M059J (cell line): ENCODE measurements around the gene UBQLNL. TPM values are rescaled to one million over a fixed set of nuclear protein-coding genes. Genes with fewer than 3 reads are reported as not detected.
A peak's percentile ranks its signal among the peaks of the same experiment; 100 is the strongest.

Experiments used
- DNase-seq: peaks from one replicate; pipeline ENCODE4 v3.0.0-alpha.2; 2012; ENCODE audit warnings: low read depth
- total RNA-seq: library from RNA; depleted of rRNA; stranded (reverse); fragments of >200 nt; shearing (Covaris generic); gene quantifications from 2 replicates; pipeline ENCODE4 v1.2.3, GENCODE V29; 2014; rRNA removed

Gene UBQLNL, protein sequence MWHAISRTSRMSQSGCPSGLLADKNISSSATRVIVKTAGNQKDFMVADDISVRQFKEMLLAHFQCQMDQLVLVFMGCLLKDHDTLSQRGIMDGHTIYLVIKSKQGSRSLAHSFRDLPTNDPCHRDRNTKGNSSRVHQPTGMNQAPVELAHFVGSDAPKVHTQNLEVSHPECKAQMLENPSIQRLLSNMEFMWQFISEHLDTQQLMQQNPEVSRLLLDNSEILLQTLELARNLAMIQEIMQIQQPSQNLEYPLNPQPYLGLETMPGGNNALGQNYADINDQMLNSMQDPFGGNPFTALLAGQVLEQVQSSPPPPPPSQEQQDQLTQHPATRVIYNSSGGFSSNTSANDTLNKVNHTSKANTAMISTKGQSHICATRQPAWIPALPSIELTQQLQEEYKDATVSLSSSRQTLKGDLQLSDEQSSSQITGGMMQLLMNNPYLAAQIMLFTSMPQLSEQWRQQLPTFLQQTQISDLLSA
- 0.34 TPM in 1 of 2 replicates, not detected in the other for total RNA-seq

DNA sequence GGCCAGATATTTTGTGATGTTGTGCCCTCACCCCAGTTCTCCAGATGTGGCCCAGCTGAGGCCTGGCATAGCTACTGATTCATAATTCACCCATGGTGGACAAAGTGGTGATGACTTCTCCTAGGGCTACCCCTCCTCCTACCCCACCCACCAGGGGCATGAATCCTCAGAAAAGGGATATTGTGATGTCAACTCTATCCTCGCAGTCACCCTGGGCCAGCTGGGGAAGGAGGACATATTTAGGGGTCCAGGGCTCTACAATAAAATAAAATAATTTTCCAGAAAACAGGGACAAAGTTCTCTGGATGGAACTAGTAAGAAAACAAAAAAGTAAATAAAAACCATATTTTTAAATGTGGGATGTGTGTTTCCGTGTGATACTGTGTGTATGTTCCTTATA lies at the start of gene UBQLNL:
TSS of gene UBQLNL (minus strand) at position 101 of the 400 bp plus-strand sequence. CDS start 258 bp downstream, outside the sequence.
- no peak for DNase-seq

DNA sequence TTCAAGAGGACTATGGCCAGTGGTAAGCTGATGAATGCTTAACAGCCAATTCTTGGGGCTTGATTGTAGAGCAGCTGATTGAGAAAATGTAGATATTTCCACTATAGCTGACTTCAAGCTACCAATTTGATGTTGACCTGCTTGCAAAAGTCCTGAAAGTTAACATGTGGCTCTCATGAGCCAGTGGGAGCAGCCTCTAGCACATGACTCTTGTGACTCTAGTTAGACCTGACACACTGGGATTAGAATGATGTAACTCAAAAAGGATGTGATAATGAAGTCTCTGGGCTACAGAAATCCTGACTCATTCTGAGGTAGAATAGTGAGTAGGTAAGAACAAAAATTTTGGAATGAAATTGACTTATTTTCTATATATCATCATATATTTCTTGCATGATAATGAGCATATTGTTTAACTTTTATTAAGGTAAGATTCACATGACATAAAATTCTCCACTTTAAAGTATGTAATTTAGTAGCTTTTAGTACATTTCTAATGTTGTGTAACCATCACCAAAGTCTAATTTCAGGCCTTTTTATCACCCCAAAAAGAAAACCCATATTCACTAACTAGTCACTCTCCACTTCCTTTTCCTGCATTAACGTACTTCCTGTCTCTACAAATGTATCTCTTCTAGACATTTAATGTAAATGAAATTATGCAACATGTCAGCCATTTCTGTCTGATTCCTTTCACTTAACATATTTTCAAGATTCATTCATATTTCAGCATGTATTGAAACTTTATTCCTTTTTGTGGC lies 47.9 kb upstream of the UBQLNL start:
- peak; percentile 35 for DNase-seq

DNA sequence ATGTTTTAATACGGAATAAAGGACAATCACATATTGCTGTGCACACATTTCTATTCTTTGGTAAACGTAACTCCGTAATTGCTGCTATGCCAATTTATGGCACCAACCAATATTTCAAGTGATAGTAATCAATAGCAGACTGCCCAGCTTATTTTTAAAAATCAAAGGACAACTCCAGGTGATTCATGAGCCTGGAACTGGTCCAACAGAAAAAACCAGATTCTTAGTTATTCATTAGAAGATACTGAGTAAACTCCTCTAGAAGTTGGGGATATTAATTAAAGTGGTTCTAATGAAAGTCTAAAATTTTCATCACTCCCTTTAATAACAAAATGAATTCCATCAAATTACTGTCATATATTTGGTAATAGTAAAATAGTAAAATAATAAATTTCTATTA lies 41.3 kb upstream of the UBQLNL start:
- DNase-seq = no peak

DNA sequence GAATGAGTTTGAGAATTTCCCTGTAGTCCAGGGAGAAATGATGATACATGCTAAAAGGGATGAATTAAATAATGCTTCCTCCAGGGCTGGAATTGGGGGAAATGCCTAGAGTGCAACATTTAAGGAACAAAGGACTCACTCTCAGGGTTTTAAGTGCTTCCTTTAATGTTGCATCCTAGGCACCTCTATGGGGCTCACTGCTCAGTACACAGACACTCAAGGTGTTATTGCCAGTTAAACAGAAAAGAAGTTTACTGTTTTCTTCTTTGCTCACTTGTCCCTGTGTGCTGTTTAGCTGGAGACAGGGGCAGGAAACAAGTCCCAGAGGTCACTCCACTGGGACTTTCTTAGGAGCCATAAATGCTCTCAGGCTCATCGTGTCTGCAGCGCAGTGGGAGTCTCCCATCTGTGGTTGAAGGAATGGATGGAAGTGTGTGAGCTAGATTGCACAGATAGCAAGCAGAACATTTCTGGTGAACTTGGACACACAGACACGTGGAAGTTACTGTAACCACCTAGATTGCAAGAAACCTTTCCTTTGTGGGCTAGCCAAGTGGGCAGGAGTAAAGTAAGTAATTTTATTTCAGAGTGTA lies 40.2 kb upstream of the UBQLNL start:
- DNase-seq = no peak

DNA sequence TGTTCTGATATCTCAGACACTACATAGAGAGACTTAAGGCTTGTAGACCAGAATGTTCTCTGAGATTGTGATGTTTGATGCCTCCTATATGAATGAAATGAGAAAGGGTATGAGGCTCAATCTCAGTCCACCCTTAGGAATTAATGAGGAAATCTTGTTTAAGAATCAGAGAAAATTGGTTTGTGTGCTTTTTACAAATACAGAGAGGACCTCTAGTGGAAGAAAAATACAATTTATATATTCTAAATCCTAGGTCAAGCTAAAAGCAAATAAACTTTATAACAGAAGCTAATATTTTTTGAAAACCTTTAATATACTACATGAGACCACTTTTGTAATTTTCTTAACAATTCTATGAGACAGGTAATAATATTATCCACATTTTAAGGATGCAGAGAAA lies 36.8 kb upstream of the UBQLNL start:
- DNase-seq = no peak

DNA sequence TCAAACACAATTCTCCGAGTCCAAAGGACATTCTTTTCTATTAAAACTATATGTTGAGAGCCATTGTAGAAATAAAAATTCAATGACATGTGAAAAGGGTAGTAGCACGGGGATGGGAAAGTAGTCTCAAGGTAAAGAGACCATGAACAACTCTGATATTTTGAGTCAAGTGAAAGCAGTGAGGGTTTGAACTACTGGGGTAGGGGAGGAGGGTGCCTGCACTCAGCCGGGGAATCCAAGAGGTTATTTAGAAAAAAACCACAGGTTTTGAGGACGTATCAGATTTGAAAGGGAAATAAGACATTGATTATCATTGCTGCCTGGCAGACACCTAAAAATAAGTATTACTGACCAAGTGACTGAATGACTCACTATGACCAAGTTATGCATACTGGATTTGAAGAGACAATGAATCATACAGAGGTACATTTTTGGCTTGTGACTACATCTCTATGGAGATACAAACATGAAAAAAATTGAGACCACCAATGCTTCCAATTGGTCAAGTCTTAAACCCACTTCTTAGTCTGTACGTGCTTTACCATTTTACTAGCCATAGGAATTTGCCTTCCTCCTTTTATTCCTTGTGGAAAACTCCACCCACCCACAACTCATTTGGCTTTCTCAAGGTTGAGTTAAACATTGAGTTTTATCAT lies 34.1 kb upstream of the UBQLNL start:
- DNase-seq = peak; percentile 83

DNA sequence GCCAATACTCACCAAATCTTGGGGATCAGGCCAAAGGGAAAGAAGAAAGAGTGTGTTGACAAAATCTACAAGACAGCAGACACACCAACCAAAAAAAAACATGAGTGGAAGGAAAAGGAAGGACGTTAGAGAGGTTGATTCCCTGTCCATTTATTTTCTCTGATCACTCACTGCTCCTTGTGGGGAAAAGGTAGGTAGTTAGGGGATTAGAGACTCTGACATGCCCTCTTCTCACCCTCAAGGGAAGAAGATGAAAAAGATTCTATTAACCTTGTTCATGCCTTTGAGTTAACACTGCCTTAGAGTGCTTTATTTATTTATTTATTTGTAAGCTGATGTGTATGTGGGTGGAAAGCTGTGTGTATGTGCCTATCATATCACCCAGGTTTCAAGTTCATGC lies 31.9 kb upstream of the UBQLNL start, which contains the start of gene OR52H1:
TSS of gene OR52H1 (minus strand) at position 101 of the 400 bp plus-strand sequence. CDS start 3,035 bp downstream, outside the sequence.
- no peak for DNase-seq

DNA sequence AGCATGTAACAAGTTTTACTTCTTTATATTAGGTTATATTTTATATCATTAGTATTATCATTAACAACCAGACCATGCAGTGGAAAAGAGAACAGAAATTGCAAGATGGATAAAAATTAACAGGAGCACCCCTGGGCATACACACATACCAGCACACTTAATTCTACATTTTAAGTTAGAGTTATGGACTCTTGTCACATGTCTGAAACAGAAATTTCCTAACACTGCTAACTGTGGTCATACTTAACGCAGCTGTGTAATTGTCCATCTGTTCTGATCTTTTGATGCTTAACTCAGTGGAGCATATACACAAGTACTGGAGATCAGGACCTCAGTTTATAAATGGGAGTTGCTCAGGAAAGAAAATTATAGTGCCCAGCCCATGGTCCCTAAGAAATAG lies 31.5 kb upstream of the UBQLNL start:
- no peak for DNase-seq

DNA sequence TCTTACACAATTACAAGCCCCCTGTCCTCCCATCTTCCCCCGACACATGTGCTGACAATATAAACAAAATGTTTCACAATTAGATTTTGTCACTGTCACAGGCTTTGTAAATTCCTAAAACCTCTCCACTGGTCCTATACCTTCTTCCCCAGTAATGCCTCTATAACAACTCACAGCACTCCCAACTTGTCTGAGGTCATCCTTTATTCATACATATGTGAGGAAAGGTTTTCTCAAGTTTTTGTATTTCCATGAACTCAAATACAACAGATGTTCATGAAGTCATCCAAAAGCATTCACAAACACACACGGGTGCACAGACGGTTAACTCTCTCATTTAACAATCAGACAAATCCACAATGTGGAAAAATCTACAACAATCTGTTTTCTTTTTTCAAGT lies 30.0 kb upstream of the UBQLNL start:
- no peak for DNase-seq

DNA sequence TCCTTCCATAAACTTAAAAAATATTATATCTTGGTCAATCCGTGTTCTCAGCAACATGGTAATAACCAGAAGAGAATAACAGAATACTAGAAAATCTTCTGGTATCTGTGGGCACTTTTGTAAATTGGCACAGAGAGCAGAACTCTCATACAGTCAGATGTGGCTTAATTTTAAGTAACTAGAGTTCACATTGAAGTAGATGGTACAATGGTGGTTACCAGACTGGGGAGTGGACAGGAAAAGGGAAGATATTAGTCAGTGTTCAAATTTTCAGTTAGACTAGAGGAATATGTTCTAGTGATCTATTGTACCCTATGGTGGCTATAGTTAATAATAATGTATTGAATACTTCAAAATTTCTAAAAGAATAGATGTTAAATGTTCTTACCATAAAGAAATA lies 24.9 kb upstream of the UBQLNL start:
- no peak for DNase-seq

DNA sequence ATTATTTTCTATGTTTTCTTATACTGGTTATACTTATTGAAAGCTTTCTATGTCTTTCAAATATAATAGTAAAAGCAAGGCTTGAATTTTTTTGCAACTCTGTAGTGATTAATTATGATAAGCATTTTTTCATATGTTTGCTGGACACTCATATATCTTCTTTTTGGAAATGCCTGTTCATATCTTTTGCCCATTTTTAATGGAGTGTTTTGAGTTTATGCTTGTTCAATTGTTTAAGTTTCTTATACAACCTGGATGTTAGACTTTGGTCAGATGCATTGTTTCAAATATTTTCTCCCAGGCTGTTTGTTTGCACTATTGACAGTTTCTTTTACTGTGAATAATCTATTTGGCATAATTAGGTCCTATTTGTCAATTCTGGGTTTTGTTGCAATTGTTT lies 20.0 kb upstream of the UBQLNL start:
- no peak for DNase-seq

DNA sequence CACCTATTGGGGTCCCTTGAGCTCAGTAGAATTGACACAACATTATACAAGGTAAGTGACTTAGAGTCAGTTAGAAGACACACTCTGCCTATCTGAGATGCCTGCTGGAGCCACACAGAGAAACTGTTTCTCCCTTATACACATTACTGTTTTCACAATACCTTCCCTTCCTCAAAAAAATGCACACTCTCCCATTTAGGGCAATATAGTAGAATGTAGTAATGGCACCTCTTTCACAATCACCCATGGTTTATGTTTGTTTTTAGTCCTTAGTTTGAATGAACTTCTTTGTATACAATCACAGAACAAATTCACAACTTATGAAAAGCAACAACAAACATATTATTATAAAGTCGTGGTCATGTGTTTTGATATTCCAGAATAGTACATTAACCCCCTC lies 17.5 kb upstream of the UBQLNL start:
- DNase-seq = no peak

DNA sequence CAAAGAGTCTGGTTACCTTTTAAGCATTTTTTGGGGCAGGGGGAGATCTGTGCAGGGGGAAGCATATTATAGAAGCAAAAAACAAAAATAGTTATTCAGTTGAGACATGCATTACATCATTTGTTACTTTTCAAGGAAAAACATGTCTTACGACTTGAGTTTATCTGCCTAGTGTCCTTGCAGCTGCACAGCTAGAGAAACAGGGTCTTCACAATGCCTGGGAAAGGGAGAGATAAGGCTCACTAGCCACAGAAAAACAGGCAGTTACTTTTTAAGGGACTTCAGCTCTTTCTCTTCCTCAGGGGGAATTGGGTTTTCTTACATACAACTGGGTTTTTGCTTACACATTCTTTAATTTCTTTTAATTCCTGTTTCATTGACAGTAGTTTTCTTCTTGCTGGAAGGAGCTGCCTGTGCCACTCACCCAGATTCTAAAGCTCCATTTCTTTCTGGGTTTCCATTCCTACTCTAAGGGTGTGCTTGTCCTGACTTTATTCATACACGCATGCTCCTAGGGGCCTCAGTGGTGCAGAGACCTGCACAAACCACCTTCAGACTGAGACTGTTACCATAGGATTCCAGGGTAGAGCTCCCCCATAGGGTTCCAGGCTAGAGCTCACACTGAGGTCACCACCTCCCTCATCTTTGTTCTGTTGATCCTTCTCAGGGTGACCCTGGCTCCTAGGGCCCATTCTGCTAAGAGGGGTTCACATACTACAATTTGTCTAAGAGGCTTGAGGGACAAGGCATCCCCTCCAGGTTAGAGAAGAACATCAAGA lies 14.7 kb upstream of the UBQLNL start:
- DNase-seq = no peak

DNA sequence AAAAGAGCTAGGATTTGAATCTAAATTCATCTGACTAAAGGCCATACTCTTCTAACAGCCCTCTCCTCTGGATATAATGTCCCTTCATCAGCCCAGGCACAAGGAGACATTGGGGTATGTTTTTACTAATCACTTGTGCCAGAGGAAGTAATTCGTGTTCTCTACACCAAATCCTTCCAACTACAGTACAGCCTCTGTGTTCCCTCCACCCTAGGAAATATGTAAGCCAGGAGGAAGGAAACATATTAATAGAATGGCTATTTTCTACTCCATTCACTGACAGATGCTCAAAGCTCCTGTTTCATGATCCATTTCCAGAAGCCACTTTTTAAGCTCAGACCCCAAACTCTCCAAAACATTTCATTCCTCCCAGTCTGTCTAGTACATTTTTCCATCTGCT lies 12.0 kb upstream of the UBQLNL start:
- no peak for DNase-seq

DNA sequence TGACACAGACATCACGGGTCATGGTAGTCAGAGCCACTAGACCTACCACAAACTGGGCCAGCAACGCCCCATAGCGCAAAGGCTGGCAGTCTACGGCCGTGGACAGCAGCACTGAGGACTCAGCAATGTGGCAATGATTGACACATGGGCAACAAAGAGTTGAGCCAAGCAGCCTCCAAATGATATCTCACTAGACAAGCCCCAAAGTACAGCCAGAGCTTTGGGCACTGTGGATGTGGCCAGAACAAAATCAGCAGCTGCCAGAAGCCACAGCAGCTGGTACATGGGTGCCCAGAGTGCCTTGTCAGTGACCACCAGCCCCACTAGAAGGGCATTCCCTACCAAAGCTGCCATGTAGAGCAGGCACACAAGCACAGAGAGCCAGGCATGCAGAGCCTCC lies 11.2 kb upstream of the UBQLNL start:
- no peak for DNase-seq

DNA sequence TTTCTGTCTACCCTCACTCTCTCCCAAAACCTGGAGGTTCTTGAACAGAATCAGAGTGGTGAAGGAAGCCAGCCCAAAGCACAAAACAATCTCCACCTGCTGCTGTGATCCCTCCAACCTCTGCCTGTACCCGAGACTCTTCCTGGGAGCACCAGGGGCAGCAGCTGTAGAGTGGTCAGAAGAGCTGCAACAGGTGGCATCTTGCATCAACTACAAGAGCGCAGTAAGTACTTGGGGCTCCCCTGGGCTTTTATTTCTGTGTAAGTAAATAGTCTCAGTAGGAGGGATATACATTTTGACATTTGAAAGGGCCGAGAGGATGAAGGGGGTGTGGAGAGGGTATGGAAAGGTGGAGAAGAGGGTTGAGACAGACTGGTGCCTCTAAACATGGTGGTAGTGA lies 8.3 kb upstream of the UBQLNL start:
- DNase-seq = no peak

DNA sequence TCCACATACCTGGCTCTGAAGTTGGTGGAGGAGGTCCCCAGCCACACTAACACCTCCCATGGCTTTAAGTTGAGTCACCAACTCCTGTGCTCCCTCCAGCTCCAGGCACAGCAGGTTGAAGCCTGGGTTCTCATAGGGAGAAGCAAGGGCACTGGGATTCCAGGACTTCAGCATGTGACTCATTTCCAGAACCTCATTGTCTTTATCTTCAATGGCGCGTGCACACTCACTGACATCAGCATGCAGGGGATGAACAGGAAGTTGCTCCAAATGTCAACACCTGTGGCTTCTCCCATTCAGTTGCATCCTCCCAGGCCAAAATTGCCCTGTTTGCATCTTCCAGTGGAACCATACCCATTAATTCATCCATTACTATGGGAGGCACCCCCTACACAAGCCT lies 5.8 kb upstream of the UBQLNL start:
- DNase-seq = peak; percentile 37

DNA sequence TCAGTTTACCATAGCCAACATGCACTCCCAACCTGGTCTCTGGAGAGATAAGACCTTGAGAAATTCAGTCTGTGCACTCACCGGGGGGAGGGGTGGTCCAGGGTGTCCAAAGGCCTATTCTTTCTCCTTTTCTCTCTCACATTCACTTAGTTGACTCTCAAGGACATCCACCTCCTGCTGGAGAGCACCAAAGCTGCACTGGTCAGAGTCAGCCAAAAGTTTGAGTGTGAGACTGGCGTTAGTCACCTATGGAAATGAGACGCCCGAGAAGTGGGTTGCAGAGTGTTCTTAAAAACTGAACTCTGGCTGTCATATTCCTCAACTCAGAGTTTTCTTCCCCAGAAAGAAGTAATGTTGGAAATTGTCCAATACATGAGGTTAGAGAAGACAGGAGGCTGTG lies 5.0 kb upstream of the UBQLNL start:
- peak; percentile 21 for DNase-seq

DNA sequence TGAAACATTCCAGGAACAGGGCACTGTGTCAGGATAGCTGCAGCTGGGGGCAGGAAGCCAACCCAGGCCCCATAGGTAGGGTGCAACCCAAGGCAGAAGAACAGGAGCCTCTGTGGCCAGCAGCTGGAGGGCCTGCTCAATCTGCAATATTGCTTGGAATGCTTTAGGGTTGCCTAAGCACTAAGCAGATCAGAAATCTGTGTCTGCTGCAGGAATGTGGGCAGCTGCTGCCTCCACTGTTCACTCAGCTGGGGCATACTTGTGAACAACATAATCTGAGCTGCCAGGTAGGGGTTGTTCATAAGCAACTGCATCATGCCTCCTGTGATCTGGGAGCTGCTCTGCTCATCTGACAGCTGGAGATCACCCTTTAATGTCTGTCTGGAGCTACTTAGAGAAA lies 1.7 kb downstream of the UBQLNL start:
- DNase-seq = no peak

DNA sequence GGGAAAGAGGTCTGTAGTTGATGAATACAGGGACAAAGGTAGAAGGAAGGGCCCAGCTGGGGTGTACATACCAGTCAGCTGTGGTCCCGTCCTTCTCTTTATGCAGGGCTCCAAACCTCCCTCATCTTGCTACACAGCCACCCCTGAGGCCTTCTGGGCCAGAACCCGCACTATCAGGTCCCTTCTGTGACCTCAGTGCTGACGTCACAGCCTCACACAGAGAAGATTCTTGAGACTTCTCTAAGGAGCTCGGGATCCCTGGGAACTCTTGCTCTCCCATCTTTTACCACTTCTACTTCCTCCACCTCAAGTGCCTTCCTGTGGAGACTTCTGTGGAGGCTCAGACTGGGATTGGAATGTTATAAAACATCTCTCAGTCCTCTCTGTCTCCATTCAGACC lies 6.7 kb downstream of the UBQLNL start, which contains the start of gene UBQLN3:
TSS of gene UBQLN3 (minus strand) at position 155 of the 400 bp plus-strand sequence. CDS start 399 bp downstream, outside the sequence.
- no peak for DNase-seq

DNA sequence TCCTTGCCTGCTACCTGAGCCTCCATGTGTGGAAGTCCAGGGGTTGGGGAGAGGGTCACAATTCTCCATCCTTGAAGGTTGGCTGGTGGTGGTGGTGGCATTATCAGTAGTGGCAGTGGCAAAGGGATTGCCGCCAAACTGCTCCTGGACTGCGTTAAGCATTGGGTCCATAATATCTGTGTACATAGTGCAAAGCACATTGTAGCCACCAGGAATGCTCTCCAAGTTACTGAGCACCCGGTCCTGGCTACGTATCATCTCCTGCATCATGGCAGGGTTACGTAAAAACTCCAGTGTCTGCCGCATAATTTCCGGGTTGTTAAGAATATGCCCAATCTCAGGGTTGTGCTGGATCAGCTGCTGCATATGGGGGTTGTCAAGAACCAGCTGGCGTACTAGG lies 7.9 kb downstream of the UBQLNL start:
- DNase-seq = no peak
